ENCODE results near the gene ITSN1.
"Not testable (repeated sequence)": the region's sequence is repeated elsewhere in the genome, so short reads cannot be mapped to it uniquely, and the experiment has no call there.

The ITSN1 gene

DNA sequence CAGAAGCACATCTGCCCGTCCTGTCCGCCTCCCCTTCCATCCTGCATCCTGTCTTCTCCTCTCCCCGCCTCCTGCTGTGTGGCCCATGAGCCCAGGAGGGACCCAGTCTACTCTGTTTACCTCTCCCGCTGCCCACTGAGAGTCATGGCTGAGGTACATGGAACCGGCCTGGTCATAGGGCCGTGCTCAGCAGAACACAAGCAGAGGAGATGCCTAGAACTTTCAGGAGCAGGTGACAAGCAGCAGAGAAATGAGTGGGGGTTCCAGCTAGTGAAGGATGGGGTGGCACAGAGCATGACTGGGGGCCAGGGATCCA, 202.5 kb downstream of the ITSN1 start:
- DNase-seq, result no peak

DNA sequence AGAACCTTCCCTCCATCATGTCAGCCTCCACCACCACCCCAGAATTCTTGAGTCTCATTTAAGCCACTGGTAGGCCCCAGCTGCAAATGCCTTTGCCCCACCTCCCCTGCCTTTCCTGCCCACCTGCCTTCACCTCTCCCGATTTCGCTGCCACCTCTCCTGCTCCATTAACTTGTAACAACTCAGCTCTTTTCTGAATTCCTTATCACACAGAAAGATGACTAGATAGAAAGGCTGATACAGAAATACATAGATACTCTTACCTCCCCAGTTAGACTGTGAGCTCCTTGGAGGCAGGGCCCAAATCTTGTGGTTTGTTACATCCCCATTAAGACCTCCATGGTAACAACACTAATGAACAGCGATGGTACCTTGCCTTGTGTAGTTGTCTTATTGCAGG, 203.8 kb downstream of the ITSN1 start:
- no peak for DNase-seq

DNA sequence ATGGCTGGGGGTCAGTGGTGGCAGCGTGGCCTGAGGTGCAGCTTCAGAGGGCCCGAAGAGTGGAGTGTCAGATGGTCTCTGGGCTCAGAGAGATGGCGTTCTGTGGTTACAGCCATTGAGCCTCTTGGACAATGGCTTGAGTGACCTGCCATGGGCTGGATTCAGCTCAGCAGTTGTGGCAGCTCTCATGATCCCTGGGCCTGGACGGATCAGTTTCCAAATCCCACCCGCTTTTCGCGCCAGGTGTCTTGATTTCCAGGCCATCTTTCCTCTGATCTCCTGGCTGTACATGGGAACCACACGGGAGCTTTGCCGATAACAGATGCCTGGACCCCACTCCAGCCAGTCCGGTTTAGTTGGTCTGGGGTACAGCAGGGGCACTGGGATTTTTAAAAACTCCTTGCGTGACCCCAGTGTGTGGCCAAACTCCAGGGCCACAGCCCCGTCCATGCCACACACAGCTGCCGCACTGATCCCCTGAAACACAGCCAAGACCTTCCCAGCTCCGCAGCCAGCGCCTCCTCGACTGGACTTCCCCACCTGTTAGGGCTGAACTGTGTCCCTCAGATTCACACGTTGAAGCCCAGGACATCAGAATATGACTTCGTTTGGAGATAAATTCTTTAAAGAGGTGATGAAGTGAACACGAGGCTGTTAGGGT, 205.4 kb downstream of the ITSN1 start:
- DNase-seq, result no peak

DNA sequence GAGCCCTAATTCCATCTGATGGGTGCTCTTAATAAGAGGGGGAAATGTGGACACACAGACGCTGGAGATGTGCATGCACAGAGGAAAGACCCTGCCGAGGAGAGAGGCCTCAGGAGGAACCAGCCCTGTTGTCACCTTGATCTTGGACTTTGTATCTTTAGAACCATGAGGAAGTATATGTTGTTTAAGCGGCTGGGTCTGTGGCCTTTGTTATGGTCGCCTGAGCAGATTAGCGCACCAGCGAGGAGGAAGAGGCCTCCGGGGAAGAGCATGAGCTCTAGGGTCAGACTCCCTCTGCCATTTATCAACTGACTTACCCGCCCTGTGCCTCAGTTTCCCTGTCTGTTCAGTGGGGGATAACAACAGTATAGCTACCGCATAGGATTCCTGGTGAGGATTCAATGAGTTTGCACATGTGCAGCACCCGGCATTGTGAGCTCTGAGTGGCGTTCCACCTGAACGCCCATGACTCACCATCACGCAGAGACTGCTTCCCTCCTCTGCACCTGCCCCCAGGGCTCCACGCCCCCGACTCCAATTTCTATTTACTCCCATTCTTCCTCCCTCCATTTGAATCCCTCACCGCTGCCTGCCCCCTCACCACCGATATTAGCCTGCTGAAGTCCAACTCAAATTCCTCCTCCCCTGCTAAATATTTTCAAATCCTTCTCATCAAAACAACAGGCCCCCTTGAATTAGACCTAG, 206.1 kb downstream of the ITSN1 start:
- DNase-seq, result no peak

DNA sequence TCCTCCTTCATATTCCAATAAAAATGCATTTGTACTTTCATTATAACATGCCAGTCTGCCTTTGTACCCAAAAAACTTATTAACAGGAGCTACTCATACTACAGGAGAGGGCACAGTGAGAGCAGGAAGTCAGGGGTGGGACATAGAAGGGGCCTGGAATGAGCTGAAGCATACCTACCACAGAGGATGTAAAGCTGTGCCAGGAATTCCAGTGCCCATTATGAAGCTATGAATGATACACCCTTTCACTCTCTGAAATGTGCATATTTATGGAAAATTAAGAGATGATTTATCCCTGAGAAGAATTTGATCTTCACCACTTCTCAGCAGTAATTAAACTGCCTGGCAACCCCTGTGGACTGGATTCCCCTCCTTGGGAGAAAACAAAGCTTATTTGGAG, 207.5 kb downstream of the ITSN1 start:
- DNase-seq, result no peak

DNA sequence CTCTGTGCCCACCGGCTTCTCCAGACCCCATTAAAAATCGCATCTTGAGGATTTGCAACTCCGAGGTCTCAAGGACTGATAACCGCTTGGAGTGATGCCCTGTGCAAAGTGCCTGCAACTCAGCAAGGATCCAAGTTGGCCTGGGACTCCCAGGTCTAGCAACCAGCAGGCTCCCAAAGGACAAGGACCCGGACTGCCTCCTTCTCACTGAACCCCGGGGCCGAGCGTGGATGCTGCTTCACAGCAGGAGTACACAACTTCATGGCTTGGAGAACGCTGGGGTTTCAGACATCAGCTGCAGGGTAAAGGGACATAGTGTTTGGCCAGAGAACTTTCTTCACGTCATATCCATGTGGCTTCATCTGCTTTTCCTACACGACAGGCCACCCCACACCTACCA, 208.1 kb downstream of the ITSN1 start:
- DNase-seq, result no peak

DNA sequence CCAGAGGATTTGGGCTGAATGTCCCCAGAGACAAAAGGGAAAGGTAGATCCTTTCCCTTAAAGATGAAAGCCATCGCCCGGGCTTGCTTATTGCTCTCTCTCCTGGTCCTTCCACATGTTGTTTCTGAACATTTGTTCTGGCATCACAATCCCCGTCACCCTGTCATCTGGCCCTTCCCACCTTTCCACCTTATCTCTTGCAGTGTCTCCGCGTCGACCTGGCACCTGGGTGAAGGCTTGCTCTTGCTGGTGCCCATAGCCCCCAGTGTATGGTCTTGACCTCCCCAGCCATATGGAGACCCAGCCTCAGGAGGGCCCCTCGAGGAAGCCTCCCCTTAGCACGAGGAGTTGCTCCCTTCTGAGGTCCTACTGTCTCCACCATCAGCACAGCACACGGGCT, 208.7 kb downstream of the ITSN1 start:
- no peak for DNase-seq

DNA sequence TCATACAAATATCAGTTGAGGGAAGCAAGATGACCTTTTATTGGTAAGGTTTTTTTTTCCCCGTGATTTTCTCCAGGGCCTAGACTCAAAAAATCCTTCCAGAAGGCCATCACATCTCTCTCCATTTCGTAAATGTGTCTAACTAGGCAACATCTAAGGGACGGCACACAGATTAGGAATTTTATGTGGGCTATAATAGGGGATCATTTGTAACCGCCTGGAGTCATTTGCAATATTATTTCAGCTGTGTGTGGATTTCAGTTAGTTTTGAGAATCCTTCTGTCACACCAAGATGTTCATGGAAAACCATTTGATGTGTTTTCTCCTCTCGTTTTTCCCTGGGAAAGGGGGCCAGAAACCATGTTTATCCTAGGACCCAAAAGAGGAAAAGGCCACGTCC, 210.2 kb downstream of the ITSN1 start:
- no peak for DNase-seq

DNA sequence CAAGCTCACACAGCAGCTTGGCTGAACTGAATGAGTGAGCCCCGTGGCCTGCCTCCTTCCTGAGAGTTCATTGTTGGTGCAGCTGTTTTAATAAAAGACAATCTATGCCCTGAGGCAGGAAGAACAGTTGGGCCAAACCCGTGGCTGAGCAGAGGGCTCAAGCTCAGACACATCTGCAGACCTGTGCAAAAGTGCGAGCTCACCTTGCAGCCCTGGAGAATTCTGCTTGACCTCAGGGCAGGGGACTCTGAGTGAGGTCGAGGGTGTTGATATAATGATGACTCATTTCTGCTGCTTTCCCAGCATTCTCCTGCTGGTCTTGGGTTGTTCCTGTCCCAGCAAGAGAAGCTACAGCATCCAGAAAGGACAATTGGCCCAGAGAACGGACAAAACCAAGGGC, 212.3 kb downstream of the ITSN1 start:
- no peak for DNase-seq

DNA sequence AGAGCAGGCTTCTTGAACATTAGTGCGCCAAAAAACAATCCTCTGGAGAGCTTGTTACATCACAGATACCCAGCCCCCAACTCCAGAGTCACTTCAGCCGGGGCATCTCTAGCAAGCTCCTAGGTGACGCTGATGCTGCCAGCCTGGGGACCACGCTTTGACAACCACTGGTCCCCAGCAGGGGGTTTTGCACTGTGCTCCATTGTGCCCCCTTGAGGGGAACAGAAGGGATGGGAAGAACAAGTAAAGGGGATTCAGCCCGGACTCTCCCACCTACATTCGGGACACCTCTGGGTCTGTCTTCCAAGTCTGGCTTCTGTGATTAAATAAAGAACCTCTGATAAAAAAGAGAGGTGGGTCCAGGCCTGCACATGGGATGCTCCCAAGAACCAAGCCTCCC, 212.9 kb downstream of the ITSN1 start:
- no peak for DNase-seq

DNA sequence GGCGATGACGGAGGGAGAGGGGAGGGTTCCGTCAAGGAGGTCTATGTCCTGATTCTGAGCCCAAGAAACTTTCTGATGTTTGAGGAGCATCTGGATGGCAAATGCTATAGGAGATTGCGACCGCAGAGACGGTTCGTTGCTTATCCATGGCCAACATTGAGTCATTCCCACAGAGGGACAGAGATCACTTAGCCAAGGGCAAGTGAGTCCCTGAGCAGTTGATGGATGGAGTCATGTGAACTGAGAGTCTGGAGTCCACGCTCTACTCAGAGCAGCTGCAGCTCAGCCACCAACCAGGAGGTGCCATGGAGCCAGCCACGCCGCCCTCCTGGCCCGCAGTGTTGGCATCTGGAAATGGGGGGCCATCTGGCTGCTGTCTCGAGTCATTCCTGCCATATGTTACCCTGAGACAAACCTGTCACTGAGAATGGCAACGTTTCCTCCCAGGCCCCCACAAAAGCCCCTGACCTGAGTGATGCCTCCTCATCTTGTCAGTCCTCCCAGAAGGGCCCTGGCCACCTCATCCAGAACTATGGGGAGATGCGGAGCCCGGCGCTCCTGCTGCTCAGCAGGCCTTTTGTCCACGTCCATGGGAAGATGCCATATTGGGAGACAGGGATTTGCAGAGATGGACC, 214.7 kb downstream of the ITSN1 start:
- no peak for DNase-seq

DNA sequence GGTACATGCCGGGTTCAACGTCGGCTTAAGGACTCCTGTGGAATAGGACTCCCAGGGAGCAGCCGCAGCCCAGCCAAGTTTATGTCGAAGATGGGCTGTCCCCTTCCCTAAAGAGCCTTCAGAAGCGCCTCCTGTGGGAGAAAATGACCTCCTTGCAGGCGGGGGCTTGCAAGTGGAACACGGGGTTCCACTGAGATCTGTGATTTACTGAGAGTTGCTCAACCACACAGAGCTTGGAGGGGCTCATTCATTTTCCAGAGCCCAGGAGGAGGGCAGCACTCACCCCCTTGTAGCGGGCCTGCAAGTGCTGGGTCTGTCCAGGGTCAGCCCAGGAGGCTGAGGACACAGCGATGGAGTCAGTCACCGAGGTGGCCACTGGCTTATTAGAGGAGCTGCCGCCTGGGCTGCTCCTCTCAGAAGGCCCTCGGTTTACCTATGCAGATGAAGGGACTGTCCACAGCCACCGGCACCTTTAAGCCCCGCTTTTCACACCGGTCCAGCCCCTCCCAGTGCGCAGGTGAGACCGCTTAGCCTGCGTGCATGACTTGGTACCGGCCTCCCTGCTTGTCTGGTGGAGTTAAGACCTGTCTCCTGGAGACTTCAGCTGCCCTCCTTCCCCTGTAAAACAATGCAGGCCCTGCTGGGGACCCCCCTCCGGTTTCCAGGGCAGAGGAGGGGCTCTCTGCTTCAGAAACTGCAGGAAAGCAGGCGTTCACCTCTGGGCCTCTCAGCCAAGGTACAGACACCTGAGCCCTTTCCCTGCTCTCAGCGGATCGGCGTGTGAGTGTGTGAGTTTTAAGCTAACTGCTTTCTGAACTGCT, 215.8 kb downstream of the ITSN1 start:
- DNase-seq, result no peak

DNA sequence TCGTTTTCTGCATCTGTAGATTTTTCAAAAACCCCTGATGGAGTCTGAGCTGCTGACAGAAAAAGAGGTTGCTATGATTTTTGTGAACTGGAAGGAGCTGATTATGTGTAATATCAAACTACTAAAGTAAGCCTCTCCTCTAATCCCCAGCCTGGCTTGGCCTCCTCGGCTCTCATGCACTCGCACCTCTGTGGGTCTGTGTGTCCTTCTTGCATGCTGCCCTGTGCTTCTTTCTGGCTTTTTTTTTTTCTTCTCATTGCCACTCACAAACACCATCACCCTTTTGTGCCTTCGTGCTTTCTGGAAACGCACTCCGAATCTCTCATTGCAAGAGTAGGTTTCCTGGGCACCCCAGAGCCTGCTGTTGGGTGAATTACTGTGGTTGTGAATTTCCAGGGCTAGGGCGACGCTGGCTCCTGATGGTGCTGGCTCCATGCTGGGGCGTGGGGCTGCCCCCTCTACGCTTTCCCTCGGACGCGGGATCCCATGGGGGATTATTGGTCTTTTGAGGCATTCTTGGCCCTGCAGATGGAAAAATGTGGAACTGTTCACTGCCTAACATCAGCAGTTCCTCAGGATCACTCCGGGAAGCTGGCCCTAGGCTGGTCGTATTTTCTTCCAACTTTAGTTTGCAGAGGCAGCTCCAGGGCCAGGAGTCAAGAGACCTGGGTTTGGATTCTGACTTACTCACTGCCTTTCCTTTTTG, 216.5 kb downstream of the ITSN1 start:
- no peak for DNase-seq

DNA sequence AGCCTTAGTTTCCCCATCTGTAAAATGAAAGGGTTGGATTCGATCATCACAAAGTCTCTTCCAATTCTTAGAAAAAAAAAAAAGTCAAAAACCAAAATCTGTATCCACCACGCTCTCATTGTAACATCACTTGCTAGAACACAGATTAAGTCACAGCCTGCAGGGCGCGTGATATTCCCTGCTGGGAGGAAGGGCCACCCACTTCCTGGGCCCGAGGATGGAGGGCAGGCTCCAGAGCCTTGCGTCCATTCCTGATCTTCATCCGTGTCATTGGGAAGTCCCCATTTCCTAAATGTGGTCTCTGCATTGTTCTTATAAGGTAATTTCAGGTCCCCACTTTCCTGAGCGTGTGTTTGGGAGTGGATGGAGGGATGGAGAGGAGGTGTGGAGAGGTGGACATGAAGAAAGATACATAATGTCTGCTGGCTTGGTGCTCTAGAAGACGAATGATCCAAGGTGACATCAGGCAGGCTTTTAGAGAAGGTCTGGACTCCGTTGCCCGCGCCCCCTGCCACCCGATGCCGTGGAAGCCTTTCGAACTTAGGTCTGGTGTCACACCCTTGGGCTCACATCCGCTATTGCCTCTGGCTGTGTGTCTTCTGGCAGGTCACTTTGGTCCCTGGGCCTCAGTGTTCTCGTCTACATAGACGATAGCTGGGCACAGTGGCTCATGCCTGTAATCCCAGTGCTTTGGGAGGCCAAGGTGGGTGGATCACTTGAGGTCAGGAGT, 217.2 kb downstream of the ITSN1 start:
- DNase-seq, result no peak

DNA sequence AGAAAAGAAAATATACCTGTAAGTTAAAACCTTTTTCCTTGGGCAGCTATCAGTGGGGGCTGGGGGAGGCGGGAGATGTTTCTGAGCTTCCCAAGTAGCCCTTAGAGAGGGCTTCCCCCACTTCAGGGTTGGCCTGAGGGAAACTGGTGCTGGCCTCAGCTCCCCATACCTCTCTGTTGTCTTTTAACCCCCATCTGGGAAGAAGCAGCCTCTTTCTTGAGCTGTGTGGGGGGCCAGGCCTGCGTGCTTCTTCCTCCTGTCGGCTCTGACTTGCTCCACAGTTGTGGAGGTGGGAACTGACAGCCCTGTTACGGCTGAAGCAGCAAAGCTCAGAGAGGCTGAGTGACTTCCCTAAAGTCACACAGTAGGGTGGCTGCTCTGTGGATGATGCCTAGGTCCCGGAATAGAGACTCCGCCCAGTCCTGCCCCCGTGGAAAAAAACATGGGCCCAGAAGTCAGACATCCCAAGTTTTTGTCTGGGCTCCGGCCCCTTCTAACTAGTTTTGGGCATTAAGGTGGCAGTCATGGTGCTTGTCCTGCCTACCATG, 218.1 kb downstream of the ITSN1 start:
- no peak for DNase-seq

DNA sequence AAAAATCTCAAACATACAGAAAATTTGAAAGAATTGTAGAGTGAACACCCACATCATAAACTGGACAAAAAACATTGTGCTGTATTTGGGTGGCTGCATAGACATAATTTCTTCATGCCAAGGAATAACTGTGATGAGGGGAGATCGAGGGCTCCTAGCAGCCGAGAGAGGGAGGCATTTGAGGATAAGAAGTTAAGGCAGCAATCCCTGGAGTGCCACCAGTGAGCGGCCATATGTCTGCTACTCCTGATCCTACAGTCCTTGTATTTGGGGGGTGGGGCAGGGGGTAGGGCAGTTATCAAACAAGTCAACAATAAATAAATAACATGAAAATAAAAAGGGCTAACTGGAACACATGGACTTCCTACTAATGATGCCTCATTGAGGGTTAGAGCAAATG, 218.8 kb downstream of the ITSN1 start:
- no peak for DNase-seq

DNA sequence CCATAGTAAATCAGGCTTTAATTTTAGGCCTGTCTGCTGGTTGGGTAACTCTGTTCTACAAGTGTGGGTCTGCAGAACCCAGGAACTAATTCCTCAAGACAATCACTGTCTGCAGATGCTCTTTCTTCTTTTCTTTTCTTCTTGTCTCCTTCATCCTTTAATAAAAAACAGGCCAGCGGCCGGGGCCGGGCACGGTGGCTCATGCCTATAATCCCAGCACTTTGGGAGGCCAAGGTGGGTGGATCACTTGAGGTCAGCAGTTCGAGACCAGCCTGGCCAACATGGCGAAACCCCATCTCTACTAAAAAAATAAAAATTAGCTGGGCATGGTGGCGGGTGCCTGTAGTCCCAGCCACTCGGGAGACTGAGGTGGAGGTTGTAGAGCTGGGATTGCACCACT, 220.9 kb downstream of the ITSN1 start:
- not testable (repeated sequence) for DNase-seq

DNA sequence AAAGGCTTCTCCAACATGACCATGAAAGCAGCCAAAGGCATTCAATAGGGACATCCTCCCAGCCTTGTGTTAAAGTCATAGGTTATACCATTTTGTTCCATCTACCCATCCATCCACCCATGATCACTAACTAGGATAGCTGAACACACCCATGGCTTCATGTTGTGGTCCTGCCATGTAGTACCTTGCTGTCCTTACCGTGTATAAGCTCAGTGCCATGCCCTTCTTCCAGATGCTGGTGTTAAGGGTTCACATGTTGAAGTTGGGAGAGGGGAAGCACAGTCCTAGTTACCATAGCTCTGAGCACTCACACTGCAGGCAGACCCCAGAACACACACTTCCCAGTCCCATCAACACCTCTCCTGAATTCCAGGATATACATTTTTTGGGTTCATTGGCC, 221.8 kb downstream of the ITSN1 start:
- no peak for DNase-seq

DNA sequence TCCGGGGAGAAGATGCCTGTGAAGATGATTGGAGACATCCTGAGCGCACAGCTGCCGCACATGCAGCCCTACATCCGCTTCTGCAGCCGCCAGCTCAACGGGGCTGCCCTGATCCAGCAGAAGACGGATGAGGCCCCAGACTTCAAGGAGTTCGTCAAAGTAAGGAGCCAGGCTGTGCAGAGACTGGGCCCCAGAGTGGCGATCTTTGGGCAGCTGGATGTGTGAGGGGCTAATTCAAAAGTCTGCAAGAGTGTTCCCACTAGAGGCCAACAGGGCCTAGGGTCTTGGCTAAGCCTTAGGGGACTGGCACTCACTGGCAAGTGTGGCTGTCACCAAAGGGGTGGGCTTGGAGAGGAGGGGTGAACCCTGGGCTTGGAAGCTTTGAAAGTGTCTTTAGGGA, 222.9 kb downstream of the ITSN1 start:
- no peak for DNase-seq

DNA sequence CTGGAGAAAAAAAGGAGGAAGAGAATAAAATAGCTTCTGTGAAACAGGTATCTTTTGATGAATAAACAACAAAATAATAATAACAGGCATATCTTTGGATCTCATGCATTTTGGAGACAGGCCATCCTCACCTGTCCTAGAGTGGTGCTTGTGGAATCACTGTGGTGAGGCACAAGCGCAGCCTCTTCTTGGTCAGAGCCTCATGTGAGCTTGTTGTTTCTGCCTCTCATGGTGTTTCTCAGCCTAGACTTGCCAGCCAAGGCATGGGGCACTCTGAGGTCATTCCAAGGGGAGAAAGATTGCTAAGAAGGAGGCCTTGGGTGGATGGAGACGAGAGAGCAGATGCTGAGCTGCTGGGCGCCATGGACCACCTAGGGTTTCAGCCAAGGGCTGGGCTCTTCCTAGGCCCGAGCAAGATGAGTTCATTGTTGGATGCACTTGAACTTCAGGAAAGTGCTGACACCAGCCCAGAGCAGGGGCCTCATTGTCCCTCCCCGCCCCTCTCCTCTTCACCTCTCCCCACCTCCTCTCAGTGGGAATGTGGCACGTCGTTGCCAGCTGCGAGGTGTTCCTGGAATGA, 223.8 kb downstream of the ITSN1 start:
- no peak for DNase-seq

DNA sequence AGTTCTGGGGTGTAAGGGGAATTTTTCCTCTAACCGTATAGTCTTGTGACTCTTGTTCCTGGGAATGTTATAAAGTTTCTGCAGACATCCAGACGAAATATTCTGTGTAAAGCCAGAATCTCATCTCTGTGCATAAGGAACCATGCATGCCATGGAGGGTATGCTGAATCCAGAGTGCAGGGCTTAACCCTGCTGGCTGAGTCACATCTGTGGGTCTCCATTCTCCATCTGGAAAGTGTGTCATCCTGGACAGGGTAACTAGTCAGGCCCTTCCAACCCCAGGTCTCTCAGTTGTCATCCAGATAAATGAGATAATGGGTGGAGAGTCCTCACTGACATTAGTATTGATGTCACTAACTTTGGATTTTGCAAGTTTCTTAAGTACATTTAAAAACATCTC, 224.5 kb downstream of the ITSN1 start:
- no peak for DNase-seq

DNA sequence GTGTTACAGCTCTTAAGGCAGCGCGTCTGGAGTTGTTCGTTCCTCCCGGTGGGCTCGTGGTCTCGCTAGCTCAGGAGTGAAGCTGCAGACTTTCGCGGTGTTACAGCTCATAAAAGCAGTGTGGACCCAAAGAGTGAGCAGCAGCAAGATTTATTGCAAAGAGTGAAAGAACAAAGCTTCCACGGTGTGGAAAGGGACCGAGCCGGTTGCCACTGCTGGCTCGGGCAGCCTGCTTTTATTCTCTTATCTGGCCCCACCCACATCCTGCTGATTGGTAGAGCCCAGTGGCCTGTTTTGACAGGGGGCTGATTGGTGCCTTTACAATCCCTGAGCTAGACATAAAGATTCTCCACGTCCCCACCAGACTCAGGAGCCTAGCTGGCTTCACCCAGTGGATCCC, 225.6 kb downstream of the ITSN1 start:
- DNase-seq, result not testable (repeated sequence)

Measured in SIG-M5 (cell line).